ENCODE measurements around the gene MNX1.

DNA sequence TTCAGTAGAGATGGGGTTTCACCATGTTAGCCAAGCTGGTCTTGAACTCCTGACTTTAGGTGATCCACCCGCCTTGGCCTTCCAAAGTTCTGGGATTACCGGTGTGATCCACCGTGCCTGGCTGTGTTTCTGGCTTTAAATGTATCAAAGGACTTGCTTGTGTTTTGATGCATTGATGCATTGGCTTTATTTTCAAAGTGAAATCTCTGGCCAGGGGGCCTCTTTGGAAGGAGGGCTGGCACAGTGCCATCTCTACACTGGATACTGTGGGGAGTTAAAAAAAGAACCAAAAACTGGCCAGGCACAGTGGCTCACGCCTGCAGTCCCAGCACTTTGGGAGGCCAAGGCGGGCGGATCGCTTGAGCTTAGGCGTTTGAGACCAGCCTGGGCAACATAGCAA, 16.0 kb downstream of the MNX1 start:
- no peak for TF ChIP-seq POLR2AphosphoS5 (IDR thresholded peaks at IDR 0.05)
- no peak for TF ChIP-seq POLR2A (IDR thresholded peaks at IDR 0.05)
